Neural progenitor cell (in vitro differentiated cells): ENCODE measurements around the gene MKLN1. TPM values are rescaled to one million over a fixed set of nuclear protein-coding genes. Genes with fewer than 3 reads are reported as not detected.
"Not testable (repeated sequence)": the region's sequence is repeated elsewhere in the genome, so short reads cannot be mapped to it uniquely, and the experiment has no call there.

Experiments
- DNase-seq: peaks from one replicate; pipeline ENCODE4 v3.0.0-alpha.2; 2016; ENCODE audit warnings: low spot score
- H2AFZ ChIP-seq: fragments of 200-600 bp; sonication (generic); replicated peaks from 2 replicates; pipeline ENCODE4 v1.6.1; 2016; ENCODE audit warnings: antibody characterized with exemption
- H3F3A ChIP-seq: fragments of 200-600 bp; sonication (generic); 2 replicates; pipeline ENCODE4 v1.6.1; 2016; ENCODE audit warnings: antibody characterized with exemption, low read depth
- H3K27ac ChIP-seq: fragments of 200-600 bp; sonication (generic); 2 replicates; pipeline ENCODE4 v1.5.1; 2016; ENCODE audit warnings: mild to moderate bottlenecking
- H3K27me3 ChIP-seq: fragments of 200-600 bp; sonication (generic); 2 replicates; pipeline ENCODE4 v1.6.1; 2016; ENCODE audit warnings: mild to moderate bottlenecking, moderate library complexity
- H3K36me3 ChIP-seq: fragments of 200-600 bp; sonication (generic); 2 replicates; pipeline ENCODE4 v1.5.1; 2016
- H3K4me1 ChIP-seq: fragments of 200-600 bp; sonication (generic); 2 replicates; pipeline ENCODE4 v1.6.1; 2016; ENCODE audit warnings: mixed run types
- H3K4me2 ChIP-seq: fragments of 200-600 bp; sonication (generic); 2 replicates; pipeline ENCODE4 v1.6.1; 2016
- H3K4me3 ChIP-seq: fragments of 200-600 bp; sonication (generic); 2 replicates; pipeline ENCODE4 v1.5.1; 2016
- H3K79me2 ChIP-seq: fragments of 200-600 bp; sonication (generic); 2 replicates; pipeline ENCODE4 v1.6.1; 2016; ENCODE audit warnings: low read depth
- H3K9ac ChIP-seq: fragments of 200-600 bp; sonication (generic); 2 replicates; pipeline ENCODE4 v1.6.1; 2016
- H3K9me3 ChIP-seq: fragments of 200-600 bp; sonication (generic); 2 replicates; pipeline ENCODE4 v1.5.1; 2016; ENCODE audit warnings: low read depth
- H4K20me1 ChIP-seq: fragments of 200-600 bp; sonication (generic); 2 replicates; pipeline ENCODE4 v1.6.1; 2016; ENCODE audit warnings: low read depth
- H3K27ac Mint-ChIP-seq: 3 replicates; pipeline ENCODE4 v1.8.0; 2021; ENCODE audit warnings: mixed read lengths
- H3K27me3 Mint-ChIP-seq: 2 replicates; pipeline ENCODE4 v1.8.0; 2022; ENCODE audit warnings: low read depth, mild to moderate bottlenecking, inconsistent platforms, moderate library complexity, mixed read lengths; ENCODE audit not compliant: insufficient read depth
- H3K36me3 Mint-ChIP-seq: 3 replicates; pipeline ENCODE4 v1.8.0; 2021; ENCODE audit warnings: mixed read lengths
- H3K4me1 Mint-ChIP-seq: 3 replicates; pipeline ENCODE4 v1.8.0; 2021; ENCODE audit warnings: mixed read lengths
- H3K4me3 Mint-ChIP-seq: 3 replicates; pipeline ENCODE4 v1.8.0; 2021; ENCODE audit warnings: mild to moderate bottlenecking, moderate library complexity, mixed read lengths
- H3K9me3 Mint-ChIP-seq: 3 replicates; pipeline ENCODE4 v1.8.0; 2020; ENCODE audit warnings: mixed read lengths
- CTCF ChIP-seq: fragments of 200-600 bp; sonication (generic); IDR thresholded peaks from 2 replicates; pipeline ENCODE4 v1.5.1; 2017; ENCODE audit warnings: antibody characterized with exemption, mild to moderate bottlenecking
- EZH2 ChIP-seq: fragments of 200-600 bp; sonication (generic); IDR thresholded peaks from 2 replicates; pipeline ENCODE4 v1.6.1; 2017; ENCODE audit warnings: antibody characterized with exemption, mild to moderate bottlenecking, moderate library complexity
- EZH2phosphoT487 ChIP-seq: fragments of 200-600 bp; sonication (generic); IDR thresholded peaks from 2 replicates; pipeline ENCODE4 v1.6.1; 2017; ENCODE audit warnings: antibody characterized with exemption
- total RNA-seq: library from RNA; depleted of rRNA; stranded (reverse); fragments of >200 nt; gene quantifications from 2 replicates; pipeline ENCODE4 v1.2.3, GENCODE V29; 2015; ENCODE audit warnings: low replicate concordance

The MKLN1 gene
- total RNA-seq, 1 donor from 2014 or later, result 60.9 TPM

GRCh38 chr7:131425992-131426391 lies 98.3 kb downstream of the MKLN1 start:
- H3K36me3 ChIP-seq, result peaks cover 19% of the 10 kb centered on the region
- H3K27ac ChIP-seq, result no peak overlapping the region
- no peaks in the 10 kb centered on the region for H4K20me1 ChIP-seq

GRCh38 chr7:131430826-131431225 lies 103.2 kb downstream of the MKLN1 start:
- H3K4me3 Mint-ChIP-seq, DNase-seq, H2AFZ ChIP-seq, H3K9me3 ChIP-seq, H3K27ac ChIP-seq, H3K9me3 Mint-ChIP-seq, H3K27ac Mint-ChIP-seq, H3K4me1 ChIP-seq, H4K20me1 ChIP-seq, H3K27me3 ChIP-seq, H3K4me1 Mint-ChIP-seq, H3K4me3 ChIP-seq, H3K9ac ChIP-seq, H3F3A ChIP-seq, H3K4me2 ChIP-seq, H3K27me3 Mint-ChIP-seq, H3K79me2 ChIP-seq: not testable (repeated sequence)
- peaks cover 30% of the 10 kb centered on the region for H3K36me3 Mint-ChIP-seq
- H3K36me3 ChIP-seq, result peaks cover 18% of the 10 kb centered on the region

More at GRCh38 chr7:131425992-131426391, 98.3 kb downstream of the MKLN1 start:
- Histone ChIP-seq H3K27me3 (no peaks in the 10 kb centered on the region), H2AFZ (no peak overlapping the region), H3K9ac (no peak overlapping the region), H3K4me3 (no peak overlapping the region), H3K4me1 (no peaks in the 10 kb centered on the region), H3K79me2 (no peaks in the 10 kb centered on the region), H3K4me2 (no peak overlapping the region), H3K9me3 (no peaks in the 10 kb centered on the region), H3F3A (no peaks in the 10 kb centered on the region)
- H3K4me3 Mint-ChIP-seq, result no peak overlapping the region
- H3K36me3 Mint-ChIP-seq, result peaks cover 10% of the 10 kb centered on the region
- H3K27me3 Mint-ChIP-seq, result no peaks in the 10 kb centered on the region
- no peak for DNase-seq
- TF ChIP-seq CTCF (no peak), EZH2phosphoT487 (no peak), EZH2 (no peak)
- no peaks in the 10 kb centered on the region for H3K9me3 Mint-ChIP-seq
- peaks cover 8% of the 10 kb centered on the region for H3K4me1 Mint-ChIP-seq
- H3K27ac Mint-ChIP-seq, result no peak overlapping the region

DNA sequence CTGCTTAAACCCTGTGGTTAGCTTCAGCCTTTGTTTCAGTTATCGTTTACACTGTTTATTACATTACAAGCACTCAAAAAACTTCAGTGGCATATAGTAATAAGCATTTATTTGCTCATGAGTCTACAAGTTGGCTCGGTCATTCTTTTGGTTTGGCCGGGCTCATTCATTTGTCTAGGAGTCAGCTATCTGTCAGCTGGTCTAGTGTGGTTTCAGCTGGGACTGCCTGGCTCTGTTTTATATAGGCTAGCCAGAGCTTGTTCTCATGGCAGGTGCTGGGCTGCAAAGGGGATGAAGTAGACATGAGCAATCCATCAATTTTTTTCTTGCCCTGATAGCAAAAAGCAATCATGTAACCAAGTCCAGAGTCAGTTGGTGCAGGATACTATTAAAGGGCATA lies 103.6 kb downstream of the MKLN1 start:
- Histone ChIP-seq H3K79me2 (no peaks in the 10 kb centered on the region), H3K27me3 (no peaks in the 10 kb centered on the region), H3K4me3 (no peak overlapping the region), H4K20me1 (no peaks in the 10 kb centered on the region), H3F3A (no peaks in the 10 kb centered on the region), H3K27ac (no peak overlapping the region), H3K36me3 (peaks cover 15% of the 10 kb centered on the region), H3K9ac (no peak overlapping the region), H2AFZ (no peak overlapping the region), H3K4me1 (no peaks in the 10 kb centered on the region), H3K9me3 (no peaks in the 10 kb centered on the region), H3K4me2 (no peak overlapping the region)
- Mint-ChIP-seq H3K27ac (no peak overlapping the region), H3K4me3 (no peak overlapping the region), H3K27me3 (no peaks in the 10 kb centered on the region), H3K36me3 (peaks cover 30% of the 10 kb centered on the region), H3K9me3 (no peaks in the 10 kb centered on the region), H3K4me1 (peaks cover 3% of the 10 kb centered on the region)
- TF ChIP-seq EZH2 (no peak), EZH2phosphoT487 (no peak), CTCF (no peak)
- no peak for DNase-seq

DNA sequence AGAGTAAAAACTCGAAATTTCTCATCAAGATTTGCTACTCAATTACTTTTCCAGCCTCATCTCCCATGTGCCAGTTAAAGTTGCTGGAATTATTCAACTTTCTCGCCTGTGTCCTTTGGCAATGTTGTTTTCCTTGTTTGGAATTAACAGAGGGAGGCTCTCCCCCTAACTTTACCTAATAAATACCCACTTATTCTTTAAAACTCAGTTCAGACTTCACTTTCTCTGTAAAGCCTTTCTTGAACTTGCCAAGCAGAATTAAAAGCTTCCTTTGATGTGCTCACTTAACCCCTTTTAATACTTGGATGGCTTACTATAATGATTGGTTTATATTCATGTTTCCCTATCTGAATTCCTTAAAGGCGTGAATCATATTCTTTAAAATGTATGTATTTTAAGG lies 104.1 kb downstream of the MKLN1 start:
- TF ChIP-seq CTCF (no peak), EZH2phosphoT487 (no peak), EZH2 (no peak)
- Histone ChIP-seq H3K36me3 (peaks cover 15% of the 10 kb centered on the region), H3K9ac (no peak overlapping the region), H3K4me2 (no peak overlapping the region), H2AFZ (no peak overlapping the region), H3K4me1 (no peaks in the 10 kb centered on the region), H3K4me3 (no peak overlapping the region), H3K9me3 (no peaks in the 10 kb centered on the region), H3F3A (no peaks in the 10 kb centered on the region), H3K27me3 (no peaks in the 10 kb centered on the region), H3K79me2 (no peaks in the 10 kb centered on the region), H3K27ac (no peak overlapping the region), H4K20me1 (no peaks in the 10 kb centered on the region)
- Mint-ChIP-seq H3K27ac (no peak overlapping the region), H3K9me3 (no peaks in the 10 kb centered on the region), H3K27me3 (no peaks in the 10 kb centered on the region), H3K36me3 (peaks cover 30% of the 10 kb centered on the region), H3K4me3 (no peak overlapping the region), H3K4me1 (peaks cover 3% of the 10 kb centered on the region)
- DNase-seq, result no peak
